ENCODE data around the gene CFAP46. TPM values are rescaled to one million over a fixed set of nuclear protein-coding genes. Genes with fewer than 3 reads are reported as not detected.

The CFAP46 gene
- total and polyA plus RNA-seq, 2 donors (not counting 1 experiment from before 2014, with no cell fraction given): 0.07 TPM; not detected in 1

DNA sequence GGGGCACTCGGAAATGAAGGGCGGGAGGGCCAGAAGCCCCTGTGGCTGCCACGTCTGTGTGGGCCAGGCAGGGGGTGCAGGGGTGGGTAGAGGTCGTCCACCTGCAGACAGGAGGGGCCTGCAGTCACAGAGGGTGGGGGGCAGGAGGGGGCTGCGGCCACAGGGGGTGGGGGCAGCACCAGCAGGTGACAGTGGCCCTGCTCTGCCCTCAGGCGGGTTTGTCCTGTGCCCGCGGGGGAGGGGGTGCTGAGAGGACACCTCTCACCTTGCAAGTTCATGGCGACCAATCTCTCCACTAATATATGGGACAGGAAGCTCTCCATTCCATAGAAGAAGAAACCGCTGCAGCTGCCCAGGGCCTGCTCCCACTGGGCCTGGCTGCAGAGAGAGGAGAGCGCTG is 129.8 kb downstream of the CFAP46 start:
- ChIA-PET CTCF (no interaction called here), POLR2A (no interaction called here)
- H3K79me2 ChIP-seq (ENCODE audit: control insufficient read depth, insufficient read depth, low read length): no peaks in the 10 kb centered on the region
- ATAC-seq (ENCODE audit: low read depth) (no peak), DNase-seq (no peak)
- H4K20me1 ChIP-seq (ENCODE audit: control insufficient read depth, insufficient read depth, low read length, poor library complexity, severe bottlenecking): no peaks in the 10 kb centered on the region
- TF ChIP-seq, protein P1, sequence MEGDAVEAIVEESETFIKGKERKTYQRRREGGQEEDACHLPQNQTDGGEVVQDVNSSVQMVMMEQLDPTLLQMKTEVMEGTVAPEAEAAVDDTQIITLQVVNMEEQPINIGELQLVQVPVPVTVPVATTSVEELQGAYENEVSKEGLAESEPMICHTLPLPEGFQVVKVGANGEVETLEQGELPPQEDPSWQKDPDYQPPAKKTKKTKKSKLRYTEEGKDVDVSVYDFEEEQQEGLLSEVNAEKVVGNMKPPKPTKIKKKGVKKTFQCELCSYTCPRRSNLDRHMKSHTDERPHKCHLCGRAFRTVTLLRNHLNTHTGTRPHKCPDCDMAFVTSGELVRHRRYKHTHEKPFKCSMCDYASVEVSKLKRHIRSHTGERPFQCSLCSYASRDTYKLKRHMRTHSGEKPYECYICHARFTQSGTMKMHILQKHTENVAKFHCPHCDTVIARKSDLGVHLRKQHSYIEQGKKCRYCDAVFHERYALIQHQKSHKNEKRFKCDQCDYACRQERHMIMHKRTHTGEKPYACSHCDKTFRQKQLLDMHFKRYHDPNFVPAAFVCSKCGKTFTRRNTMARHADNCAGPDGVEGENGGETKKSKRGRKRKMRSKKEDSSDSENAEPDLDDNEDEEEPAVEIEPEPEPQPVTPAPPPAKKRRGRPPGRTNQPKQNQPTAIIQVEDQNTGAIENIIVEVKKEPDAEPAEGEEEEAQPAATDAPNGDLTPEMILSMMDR (IDR thresholded peaks at IDR 0.05): no peak
- no peak for TF ChIP-seq EZH2 (IDR thresholded peaks at IDR 0.05; ENCODE audit: borderline replicate concordance, insufficient read depth, low read depth, low read length, poor library complexity, severe bottlenecking)
- Mint-ChIP-seq H3K9me3 (ENCODE audit: insufficient read depth) (no peaks in the 10 kb centered on the region), H3K27ac (no peak overlapping the region), H3K4me3 (no peak overlapping the region), H3K4me1 (no peaks in the 10 kb centered on the region), H3K27me3 (peaks cover 16% of the 10 kb centered on the region)
- H3K9ac ChIP-seq (ENCODE audit: low read length): no peak overlapping the region
- H3K4me2 ChIP-seq (replicated peaks; ENCODE audit: low read depth, low read length, poor library complexity, severe bottlenecking): no peak overlapping the region
- no peak overlapping the region for H3K4me3 ChIP-seq (ENCODE audit: control extremely low read depth in 1 of 5, extremely low read depth in 1 of 5, insufficient read depth in 1 of 5, low read depth in 2 of 5, low read length in 4 of 5)
- peaks cover 0 to 3% (median 0%) of the 10 kb centered on the region in 4 experiments for H3K27me3 ChIP-seq (replicated peaks in 1 of 4; ENCODE audit: control extremely low read depth in 1 of 4, control insufficient read depth in 3 of 4, insufficient read depth in 4 of 4, low read length in 3 of 4)
- peaks cover 0 to 14% (median 0%) of the 10 kb centered on the region in 3 donors for H3K9me3 ChIP-seq (ENCODE audit: control extremely low read depth in 1 of 3, control insufficient read depth in 2 of 3, insufficient read depth in 1 of 3, low read length in 2 of 3)
- no peak overlapping the region for H2AFZ ChIP-seq (ENCODE audit: insufficient read depth, low read depth, low read length, poor library complexity, severe bottlenecking)
- WGBS (ENCODE audit: insufficient coverage): 80% methylated on average over 11 of the region's 11 CpGs
- H3K36me3 ChIP-seq (replicated peaks in 1 of 2; ENCODE audit: control extremely low read depth in 1 of 2, control insufficient read depth in 1 of 2, extremely low read depth in 1 of 2, insufficient read depth in 2 of 2, low read length in 1 of 2): no peaks in the 10 kb centered on the region
- no peak overlapping the region for H3K27ac ChIP-seq (ENCODE audit: low read length in 2 of 2)
- intact Hi-C loops (cut with micrococcal nuclease): no loop called here
- no peaks in the 10 kb centered on the region for H3K4me1 ChIP-seq (ENCODE audit: control insufficient read depth in 2 of 2, insufficient read depth in 2 of 2, low read length in 2 of 2)

DNA sequence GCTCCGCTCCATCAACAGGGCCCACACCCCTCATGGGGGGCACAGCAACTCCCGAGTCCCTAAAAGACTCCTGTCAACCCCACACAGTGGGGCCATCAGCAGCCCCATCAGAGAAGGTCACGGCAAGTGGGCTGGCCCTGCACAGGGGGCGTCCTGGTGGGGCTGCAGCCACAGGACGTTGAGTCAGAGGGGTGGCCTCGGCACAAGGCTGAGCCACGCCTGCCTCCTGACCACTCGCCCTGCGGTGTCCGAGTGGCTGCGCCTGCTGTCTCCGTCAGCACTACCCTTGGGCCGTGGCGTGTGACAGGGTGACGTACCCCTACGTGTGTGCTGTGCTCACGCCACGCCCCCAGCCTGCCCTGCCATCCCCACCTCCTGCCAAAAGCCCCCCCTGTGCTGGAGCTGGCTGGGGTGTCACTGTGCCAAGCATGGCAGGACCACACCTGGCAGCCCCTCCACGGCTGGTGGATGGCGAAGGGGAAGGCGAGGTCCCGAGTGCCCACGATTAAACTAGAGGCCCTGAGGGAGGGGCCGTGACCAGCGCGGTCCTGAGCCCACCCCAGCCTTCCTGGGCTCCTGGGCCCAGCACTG is 130.4 kb downstream of the CFAP46 start:
- peaks cover 14% of the 10 kb centered on the region for H3K27me3 Mint-ChIP-seq
- ChIA-PET CTCF (no interaction called here), POLR2A (no interaction called here)
- no peak overlapping the region for H3K4me3 Mint-ChIP-seq
- Histone ChIP-seq H3K36me3 (replicated peaks in 1 of 2; ENCODE audit: control extremely low read depth in 1 of 2, control insufficient read depth in 1 of 2, extremely low read depth in 1 of 2, insufficient read depth in 2 of 2, low read length in 1 of 2) (no peaks in the 10 kb centered on the region), H3K27ac (ENCODE audit: low read length in 2 of 2) (no peak overlapping the region), H4K20me1 (ENCODE audit: control insufficient read depth, insufficient read depth, low read length, poor library complexity, severe bottlenecking) (no peaks in the 10 kb centered on the region), H2AFZ (ENCODE audit: insufficient read depth, low read depth, low read length, poor library complexity, severe bottlenecking) (no peak overlapping the region), H3K4me1 (ENCODE audit: control insufficient read depth in 2 of 2, insufficient read depth in 2 of 2, low read length in 2 of 2) (no peaks in the 10 kb centered on the region), H3K4me3 (ENCODE audit: control extremely low read depth in 1 of 5, extremely low read depth in 1 of 5, insufficient read depth in 1 of 5, low read depth in 2 of 5, low read length in 4 of 5) (no peak overlapping the region), H3K27me3 (replicated peaks in 1 of 4; ENCODE audit: control extremely low read depth in 1 of 4, control insufficient read depth in 3 of 4, insufficient read depth in 4 of 4, low read length in 3 of 4) (peaks cover 0 to 3% (median 0%) of the 10 kb centered on the region in 4 experiments), H3K9ac (ENCODE audit: low read length) (no peak overlapping the region), H3K79me2 (ENCODE audit: control insufficient read depth, insufficient read depth, low read length) (no peaks in the 10 kb centered on the region), H3K9me3 (ENCODE audit: control extremely low read depth in 1 of 3, control insufficient read depth in 2 of 3, insufficient read depth in 1 of 3, low read length in 2 of 3) (peaks cover 0 to 14% (median 0%) of the 10 kb centered on the region in 3 donors), H3K4me2 (replicated peaks; ENCODE audit: low read depth, low read length, poor library complexity, severe bottlenecking) (no peak overlapping the region)
- no peaks in the 10 kb centered on the region for H3K4me1 Mint-ChIP-seq
- ATAC-seq (ENCODE audit: low read depth) (no peak), DNase-seq (no peak)
- WGBS (ENCODE audit: insufficient coverage): 90% methylated on average over 26 of the region's 26 CpGs
- intact Hi-C loops (cut with micrococcal nuclease): no loop called here
- TF ChIP-seq, protein P1 (IDR thresholded peaks at IDR 0.05): no peak
- TF ChIP-seq EZH2 (IDR thresholded peaks at IDR 0.05; ENCODE audit: borderline replicate concordance, insufficient read depth, low read depth, low read length, poor library complexity, severe bottlenecking): no peak
- no peak overlapping the region for H3K27ac Mint-ChIP-seq
- no peaks in the 10 kb centered on the region for H3K9me3 Mint-ChIP-seq (ENCODE audit: insufficient read depth)
